Measurements from ENCODE around the gene ABL1.

The ABL1 gene

DNA sequence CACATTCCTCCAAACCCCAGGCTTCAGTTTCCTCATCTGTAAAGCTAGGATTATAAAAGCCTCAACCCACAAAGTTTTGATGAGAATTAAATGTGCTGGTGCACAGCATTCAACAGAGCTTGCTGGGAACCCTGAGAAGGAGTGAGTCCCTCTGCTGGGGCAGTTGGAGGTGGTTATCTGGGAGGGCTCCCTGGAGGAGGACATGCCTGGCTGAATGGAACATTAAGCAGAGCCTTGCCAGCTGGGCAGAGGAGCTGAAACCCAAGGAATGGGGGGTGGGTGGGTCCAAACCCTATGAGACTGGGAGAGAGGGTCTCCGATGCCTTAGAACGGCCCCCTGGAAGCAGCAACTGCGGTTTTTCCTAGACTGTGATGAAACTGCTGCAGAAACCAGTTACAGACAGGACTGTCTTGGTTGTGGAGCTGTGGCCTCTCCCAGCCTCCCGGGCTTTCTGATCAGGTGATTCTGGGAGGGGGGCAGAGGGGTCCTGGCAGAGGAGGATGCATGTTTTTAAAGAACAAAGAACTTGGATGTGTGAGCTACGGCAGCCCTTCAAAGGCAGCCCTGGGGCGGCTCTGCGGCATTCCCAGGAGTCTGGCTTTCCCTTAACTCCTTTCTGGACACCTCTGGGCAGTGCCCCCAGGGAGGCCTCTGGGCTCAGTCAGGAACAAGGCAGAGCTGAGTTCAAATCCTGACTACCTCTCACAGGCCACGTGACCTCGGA is 83.2 kb downstream of the ABL1 start:
- DNase-seq (ENCODE audit: low read depth) = no peak

DNA sequence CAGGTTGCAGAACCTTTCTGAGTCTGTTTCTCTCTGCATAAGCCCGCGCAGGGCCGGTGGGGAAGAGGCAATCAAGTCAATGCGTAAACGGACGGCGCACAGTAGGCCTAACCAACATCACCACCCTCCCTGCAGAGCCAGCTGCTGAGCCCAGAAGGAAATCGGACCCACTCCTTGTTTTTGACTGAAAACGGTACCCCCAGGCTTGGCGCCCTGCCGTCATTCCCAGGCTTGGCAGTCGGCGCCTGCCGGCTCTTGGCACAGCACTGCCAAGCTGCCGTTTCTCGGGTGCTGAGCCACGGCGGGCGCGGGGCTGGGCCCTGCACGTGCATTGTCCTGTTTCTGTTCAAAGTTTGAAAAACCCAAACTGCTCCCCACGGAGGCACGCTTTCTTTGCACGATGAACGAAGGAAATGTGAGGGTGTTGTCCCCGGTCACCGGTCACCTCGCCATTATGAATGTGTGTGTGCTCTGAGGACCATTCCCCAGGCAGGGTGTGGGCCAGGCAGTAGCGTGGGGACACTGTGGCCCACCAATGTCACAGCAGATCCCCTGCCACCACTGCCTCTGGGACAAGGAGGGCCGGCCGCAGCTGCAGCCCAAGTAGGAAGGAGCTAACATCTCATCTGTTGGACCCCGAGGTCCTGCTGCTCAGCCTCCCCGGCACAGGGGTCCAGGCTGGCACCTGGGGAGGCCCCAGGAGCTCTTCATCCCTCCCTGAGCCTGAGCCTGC is 83.9 kb downstream of the ABL1 start:
- no peak for DNase-seq (ENCODE audit: low read depth)

DNA sequence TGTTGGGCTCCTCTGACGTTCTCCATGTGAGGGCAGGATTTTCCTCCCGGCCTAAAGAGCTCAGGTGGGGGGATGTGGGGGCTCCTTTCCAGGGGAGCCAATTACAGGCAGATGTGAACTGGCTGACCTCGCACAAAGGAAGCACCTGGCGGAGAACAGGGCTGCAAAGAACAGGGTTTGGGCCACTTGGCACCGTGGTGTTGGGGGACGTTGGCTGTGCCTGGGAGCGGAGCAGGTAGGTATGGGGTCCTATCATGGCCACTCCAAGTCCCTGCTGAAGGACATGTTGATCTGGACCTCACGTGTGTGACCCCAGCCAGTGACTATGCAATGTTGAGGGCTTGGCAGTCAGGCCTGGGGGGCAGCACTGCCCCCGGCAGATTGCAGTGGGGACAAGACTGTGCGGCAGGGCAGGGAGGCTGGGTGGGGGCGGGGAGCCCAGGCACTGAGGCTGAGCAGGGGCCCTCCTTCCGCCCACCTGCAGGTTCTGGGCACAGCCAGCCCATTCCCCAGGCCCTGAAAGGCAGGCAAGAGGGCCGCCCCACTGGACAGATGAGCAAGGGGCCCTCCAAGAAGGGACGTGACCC is 84.6 kb downstream of the ABL1 start:
- DNase-seq (ENCODE audit: low read depth) = no peak

DNA sequence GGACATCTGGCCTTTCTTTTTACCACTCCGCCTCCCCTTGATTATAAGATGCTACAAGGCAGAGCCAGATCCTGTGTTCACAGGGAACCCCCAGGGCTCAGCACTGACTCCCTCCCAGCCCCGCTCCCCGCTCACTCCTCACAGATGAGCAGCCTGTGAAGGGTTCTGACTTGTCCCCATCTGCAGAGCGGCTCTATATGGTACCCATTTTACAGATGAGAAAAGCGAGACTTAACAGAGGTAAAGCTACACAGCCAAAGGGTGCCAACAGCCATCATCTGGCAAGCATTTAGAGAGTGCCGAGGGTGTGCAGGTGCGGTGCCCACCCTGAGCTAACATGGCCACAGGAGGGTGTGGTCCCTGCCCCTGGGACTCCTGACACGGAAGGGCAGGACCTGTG is 85.2 kb downstream of the ABL1 start:
- DNase-seq (ENCODE audit: low read depth) = no peak

DNA sequence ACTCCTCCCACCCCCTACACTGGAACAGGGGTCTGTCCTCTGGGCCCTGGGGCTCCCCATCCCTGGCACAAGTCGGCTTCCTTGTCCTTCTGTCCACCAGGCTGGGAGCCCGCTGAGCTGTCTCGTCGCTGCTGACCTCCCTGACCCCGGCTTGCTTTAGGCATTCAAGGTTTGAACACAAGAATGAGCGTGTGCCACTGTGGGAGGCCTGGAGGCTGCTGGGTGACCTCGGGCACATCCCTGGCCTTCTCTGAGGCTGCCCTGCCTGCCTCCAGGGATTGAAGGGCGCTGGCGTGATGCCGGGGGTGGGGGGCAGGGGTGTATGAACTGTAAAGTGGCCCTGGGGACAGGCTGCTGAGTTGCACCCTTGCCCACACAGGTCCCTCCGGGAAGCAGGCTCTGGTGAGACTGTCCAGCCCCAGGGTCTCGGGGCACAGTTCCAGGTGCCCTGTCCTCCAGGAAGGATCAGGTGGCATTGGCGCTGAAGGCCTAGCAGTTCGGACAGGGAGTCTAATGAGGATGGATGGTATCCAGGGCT is 85.8 kb downstream of the ABL1 start:
- DNase-seq (ENCODE audit: low read depth) = no peak

DNA sequence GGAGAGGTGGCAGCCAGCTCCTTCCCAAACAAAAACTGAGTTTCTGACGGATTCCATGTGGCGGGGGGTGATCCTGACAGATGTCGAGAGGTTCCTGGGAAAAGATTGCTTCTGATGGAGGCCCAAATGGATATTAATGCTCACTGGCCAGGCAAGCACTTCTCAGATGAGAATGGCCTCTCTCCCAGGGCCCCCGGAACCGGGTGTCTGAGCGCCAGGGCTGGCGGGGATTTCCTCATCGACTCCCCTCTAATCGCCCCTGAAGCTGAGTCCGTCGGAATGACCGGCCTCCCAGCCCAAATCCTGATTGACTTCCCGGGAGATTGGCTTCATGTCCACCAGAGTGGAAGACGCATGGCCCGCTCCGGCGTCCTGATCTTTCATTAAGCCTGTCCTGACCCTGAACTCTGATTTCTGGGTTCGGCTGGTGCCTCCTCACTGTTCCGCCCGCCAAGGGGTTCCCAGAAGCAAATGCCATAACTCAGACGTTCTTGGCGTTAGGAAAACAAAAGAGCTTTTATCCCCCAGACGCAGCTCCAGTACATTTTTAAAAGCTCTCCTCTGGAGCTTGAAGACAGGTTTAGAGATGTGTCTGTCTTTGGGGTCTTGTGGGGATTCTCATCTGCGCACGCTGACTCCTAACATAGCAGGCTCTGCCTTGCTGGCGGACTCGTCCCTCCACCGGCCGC is 86.4 kb downstream of the ABL1 start:
- DNase-seq (ENCODE audit: low read depth) = no peak

DNA sequence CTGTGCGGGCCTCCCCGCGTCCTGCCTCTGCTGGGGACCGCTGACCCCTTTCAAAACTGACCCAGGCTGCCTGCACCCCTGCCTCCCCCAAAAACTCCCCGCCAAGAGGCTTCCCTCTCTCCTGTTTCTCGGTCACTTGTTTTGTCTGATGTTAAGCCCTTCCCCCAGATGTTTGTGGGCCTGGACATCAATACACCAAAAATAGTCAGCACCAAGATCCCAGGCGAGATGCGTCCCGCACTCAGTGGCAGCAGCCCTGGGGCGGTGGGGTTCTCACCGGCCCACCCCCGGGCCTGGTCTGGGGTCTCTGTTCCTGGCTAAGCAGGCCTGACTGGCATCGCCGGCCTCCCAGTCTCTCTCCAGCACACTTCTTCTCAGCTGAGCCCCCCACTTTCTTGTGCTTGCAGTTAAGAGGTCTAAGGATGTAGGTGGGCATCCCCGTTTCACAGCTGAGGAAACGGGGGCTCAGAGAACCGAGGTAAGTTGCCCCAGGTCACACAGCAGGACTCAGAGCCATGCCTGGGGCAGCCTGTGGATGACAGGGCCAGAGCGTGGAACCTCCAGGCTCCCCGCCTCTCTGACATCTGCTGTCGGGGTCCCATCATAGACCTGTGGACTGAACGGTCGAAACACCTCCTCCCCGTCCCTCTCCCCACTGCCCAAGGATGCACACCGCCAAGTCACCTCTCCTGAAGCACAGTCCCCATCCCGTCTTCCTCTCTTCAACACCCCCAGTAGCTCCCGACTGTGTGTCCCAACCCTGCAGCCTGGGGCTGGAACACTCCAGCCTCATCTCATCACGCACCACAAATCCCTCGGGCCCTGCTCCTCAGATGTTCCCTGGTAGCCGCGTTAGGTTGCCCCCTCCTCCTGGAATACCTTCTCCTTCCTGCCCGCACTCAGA is 87.2 kb downstream of the ABL1 start:
- DNase-seq (ENCODE audit: low read depth) = no peak

DNA sequence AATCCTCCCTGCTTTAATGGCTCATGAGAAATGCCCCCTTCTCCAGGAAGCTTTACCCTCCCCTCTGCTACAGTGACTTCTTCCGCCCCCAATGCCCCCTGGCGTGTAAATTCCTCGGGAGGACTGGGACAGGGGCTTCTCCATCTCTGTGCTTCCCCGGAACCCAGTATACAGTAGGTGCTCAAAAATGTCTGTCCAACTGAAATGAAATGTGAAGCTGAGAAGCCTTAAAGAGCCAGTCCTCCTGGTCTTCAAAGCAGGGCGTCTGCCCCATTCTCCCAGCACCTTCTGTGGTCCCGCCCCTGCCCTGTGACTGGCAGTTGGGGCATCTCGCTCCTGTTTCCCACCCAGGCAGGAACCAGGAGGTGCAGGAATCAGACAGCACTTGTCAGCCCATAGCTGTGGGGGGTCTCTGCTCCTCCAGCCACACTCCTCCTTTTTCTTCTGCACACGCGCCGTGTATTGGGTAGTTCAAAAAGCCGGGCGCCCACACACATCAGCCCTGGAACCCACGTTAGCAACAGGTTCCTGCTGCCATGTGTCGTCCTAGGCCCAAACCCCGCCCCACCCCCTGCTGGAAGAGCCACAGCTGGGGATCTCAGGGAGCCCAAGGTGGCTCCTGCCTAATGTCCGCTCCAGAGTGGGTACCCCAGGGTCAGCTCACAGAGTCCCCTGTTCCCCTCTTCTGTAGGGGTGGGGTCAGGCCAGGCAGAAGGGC is 88.0 kb downstream of the ABL1 start:
- no peak for DNase-seq (ENCODE audit: low read depth)

DNA sequence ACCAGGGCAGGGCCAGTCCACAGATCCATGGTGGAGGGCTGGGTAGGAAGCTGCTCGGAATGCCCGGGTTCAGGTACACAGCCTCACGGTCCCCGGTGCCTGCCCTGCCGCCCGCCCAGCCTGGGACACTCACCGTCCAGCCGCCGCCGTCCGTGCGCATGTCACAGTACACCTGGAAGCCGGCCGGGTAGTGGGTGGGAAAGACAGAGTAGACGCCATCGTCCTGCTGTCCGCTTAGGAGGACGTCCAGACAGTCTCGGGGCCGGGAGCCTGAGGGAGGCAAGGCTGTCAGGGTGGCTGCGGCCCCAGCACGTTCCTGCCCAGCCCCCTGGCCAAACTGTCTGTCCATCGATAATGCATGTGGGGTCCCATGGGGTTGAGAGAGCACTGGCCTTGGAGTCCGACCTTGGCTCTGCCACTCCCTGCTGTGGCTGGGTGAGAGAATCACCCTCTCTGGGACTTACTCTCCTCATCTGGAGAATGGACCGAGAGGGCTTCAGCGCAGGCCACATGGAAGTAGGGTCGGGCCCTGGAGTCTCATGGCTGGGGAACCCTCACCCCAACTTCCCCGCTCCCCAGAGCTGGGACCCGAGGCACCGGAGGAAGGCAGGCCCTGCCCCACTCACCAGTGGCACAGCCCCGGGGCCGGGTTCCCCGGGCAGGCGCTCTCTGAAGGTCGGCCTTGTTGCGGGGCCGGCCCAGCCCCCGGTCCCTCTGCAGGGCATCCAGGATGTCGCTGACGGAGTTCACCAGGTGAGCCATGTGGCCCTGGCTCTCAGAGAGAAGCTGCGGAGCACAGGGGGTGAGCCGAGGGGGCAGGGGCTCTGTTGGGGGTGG is 88.8 kb downstream of the ABL1 start:
- no peak for DNase-seq (ENCODE audit: low read depth)

DNA sequence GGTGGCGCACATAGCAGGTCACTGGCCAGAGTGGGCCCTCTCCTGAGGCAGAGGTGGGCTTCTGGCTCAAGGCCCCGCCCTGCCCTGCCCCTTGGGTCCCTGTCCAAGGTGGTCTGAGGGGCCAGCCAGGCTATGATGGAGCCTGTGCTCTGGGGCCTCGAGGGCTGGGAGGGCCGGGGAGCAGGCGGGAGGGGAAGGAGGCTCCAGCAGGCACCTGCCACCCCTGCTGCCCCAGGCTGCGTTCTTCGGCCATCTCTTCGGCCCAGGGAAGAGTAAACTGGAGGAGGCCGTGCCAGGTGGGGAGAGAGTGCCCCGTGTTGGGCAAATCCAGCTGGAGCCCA is 89.4 kb downstream of the ABL1 start:
- no peak for DNase-seq (ENCODE audit: low read depth)

DNA sequence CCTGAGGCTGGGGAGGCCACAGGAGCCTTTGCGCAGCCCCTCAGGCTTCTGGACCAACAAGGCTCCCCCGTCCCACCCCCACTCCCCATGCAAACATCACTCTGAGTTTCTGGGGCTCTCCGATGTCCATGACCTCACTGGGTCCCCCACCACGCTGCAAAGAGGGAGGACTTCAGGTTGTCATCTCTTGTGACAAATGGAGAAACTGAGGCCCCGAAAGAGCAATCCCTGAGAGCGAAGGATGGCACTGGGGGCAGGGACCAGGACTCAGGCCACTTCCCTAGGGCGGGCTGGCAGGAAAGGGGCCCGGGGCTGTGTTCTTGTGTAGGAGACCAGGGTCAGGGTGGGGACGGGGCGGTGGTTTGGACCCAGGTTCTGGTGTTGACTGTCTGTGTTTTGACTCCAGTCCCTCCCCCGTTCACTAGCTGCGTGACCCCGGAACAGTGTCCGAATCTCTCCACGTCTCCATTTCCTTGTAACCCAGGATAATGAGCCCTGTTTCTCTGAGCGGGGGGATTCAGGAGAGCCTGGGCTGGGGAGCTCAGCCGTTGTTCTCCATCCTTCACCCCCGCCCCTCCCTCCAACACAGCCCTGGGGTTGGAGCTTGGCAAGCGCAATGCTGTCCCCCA is 90.1 kb downstream of the ABL1 start:
- DNase-seq (ENCODE audit: low read depth) = no peak

DNA sequence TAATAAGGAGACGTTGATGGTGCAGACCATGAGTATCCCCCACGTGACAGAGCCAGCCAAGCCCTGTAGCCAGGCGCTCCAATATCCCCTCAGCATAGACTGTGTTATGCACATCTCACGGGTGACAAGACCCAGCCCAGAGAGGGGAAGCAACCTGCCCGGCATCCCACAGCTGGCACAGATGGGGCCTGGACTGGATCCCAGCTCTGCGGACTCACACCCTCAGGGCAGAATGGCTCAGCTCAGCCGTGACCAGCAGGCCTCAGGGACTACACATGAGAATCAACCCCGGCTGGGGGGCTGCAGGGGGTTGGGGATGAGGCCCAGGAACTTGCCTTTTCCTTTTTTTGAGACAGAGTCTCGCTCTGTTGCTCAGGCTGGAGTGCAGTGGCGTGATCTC is 92.3 kb downstream of the ABL1 start:
- no peak for DNase-seq (ENCODE audit: low read depth)

DNA sequence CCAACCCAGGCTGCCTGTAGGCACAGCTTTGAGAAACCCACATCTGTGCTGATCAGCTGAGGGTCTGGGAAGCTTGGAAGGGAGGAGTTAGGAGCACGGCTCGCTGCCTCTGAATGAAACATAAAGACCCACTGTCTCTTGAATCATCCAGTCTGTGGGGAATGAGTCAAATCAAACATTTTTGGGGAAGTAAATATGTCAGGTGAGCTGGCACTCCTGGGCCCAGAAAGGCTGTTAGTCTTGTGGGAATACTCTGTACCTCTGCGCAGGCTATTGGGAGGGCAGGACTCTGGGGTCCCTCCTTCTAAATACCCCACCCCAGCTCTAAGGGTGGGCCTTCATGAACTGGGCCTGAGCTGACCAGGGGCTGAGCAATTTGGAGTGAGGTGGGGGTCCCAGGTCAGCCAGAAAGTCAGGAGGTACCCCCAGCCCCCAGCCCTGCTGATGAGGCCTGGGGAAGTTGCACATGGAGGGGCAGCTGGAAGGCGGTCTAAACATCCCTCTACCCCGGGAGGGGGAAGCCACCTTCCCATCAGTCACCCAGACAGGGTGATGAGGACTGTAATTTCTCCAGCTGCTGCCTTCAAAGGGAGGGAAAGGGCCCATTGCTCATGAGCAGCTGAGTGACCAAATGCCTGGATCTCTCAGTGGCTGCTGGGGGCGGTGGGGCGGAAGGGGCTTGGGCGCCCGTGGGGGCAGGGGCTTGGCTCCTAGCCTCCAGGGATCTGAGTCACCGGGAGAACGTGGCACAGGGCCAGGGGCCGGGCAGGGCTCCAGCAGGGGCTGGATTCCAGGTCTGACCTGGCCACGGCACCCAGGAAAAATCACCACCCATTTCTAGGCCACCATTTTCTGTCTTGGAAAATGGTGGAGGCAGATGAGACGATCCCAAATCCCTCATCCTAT is 93.2 kb downstream of the ABL1 start:
- DNase-seq (ENCODE audit: low read depth) = no peak

DNA sequence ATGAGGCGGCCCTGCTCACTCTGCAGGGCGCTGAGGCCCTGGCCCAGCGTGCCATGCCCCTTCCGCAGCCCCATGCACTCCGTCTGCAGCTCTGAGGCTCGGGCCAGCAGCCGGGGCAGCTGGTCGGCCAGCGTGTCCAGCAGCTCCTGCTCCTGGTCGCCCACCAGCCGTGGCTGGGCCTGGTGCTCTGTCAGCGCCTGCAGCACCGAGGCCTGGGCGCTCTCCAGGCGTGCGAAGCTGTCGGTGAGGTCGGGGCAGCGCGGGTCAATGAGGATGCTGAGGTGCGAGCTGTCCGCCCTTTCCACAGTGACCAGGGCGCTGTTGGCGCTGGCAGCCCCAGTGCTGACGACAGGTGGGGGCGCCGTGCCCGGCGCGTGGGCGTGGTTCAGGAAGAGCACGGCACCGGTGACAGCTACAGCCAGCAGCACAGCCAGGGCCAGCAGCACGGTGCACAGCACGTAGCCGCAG is 94.6 kb downstream of the ABL1 start:
- DNase-seq (ENCODE audit: low read depth) = no peak

DNA sequence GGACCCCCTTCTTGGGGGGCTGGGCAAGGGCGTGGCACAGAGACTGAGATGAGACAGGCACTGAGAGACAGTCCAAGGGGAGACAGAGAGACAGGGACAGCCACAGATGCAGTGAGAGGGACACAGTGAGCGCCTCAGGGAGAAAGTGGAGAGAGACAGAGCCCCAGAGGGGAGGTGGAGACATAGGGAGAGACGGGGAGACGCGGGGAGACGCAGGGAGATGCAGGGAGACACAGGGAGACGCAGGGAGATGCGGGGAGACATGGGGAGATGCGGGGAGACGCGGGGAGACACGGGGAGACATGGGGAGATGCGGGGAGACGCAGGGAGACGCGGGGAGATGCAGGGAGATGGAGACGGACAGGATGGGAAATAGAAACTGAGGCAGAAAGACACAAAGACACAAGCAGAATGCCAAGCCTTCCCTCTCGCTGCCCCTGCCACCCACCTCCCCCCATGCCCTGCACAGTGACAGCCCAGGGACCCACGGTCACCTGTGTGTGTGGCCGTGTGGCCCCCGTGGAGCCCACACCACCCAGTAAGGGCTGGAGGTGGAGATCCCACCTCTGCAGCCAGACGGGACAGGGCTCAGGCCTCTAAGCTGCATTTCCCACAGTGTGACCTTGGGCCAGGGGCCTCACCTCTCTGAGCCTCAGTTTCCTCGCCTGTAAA is 95.2 kb downstream of the ABL1 start:
- DNase-seq (ENCODE audit: low read depth) = no peak

DNA sequence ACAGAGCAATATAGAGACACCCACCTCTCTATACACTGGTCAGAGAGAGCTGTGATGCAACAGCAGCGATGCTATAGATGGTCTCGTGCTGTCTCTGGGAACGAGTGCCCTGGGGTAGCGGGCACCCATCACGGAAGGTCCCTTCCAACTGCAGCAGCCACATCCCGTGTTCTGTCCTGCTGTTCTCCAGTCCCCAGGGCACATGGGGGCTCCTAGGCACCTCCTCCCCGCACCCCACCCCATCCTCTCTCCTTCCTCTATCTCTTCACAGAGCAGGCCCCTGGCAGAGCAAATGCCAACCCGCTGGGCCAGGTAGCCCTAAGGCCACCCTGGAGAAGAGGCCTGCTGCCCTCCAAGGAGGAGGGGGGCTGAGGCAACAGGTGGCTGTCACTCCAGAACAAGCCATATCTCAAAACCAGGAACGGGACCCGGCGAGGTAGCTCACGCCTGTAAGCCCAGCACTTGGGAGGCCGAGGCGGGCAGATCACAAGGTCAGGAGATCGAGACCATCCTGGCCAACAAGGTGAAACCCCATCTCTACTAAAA is 95.8 kb downstream of the ABL1 start:
- no peak for DNase-seq (ENCODE audit: low read depth)

DNA sequence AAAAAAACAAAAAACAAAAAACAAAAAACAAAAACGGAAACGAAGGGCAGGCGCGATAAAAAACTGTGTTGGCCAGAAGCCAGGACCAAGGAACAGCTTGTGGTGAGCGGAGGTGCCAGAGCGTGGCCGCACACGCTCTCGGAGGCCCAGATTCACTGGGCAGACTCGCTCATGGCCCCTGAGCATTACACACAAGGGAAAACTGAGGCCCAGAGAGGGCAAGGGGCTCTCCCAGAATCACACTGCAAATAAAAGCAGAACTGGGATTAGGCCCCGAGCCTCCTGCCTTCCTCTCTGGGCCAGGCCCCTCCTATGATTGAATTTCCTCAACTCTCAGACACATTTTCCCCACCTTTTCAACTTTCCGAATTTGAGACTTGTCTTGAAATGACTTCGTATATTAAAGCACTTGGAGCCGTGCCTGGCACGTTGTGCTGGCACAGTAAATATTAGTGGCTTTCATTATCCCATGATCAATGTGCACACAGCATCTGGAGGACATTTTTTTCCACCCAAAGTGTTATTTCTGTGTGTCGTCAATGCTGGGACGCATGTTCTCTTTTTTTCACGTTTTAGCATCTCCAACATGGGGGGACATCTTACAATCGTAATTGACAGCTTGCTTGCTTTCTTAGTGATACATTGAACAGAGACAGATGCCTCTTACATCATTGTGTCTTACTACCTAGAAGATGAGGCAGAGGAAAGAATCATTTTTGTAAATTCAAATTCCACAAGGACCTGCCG is 96.6 kb downstream of the ABL1 start:
- no peak for DNase-seq (ENCODE audit: low read depth)
